SU-DHL-6 (cell line): ENCODE measurements around the gene OR4X2.

Experiments
- H2AFZ ChIP-seq: fragments of 200-600 bp; sonication (generic); 2 replicates; pipeline ENCODE4 v1.6.1; 2014; ENCODE audit warnings: low read depth, mild to moderate bottlenecking, moderate library complexity, mixed read lengths, antibody characterized with exemption, low read length; ENCODE audit not compliant: severe bottlenecking
- H3F3A ChIP-seq: fragments of 200-600 bp; shearing (Covaris generic); 2 replicates; pipeline ENCODE4 v1.6.0; 2016; ENCODE audit warnings: antibody characterized with exemption, mild to moderate bottlenecking; ENCODE audit not compliant: insufficient read depth
- H3K27ac ChIP-seq: fragments of 200-600 bp; sonication (generic); 2 replicates; pipeline ENCODE4 v1.5.1; 2016; ENCODE audit warnings: low read depth, mild to moderate bottlenecking, low read length, moderate library complexity, mixed read lengths
- H3K27me3 ChIP-seq: fragments of 200-600 bp; sonication (generic), shearing (Covaris generic); 2 replicates; pipeline ENCODE4 v1.6.0; 2014; ENCODE audit warnings: mild to moderate bottlenecking, low read length
- H3K36me3 ChIP-seq: fragments of 200-600 bp; sonication (generic); 2 replicates; pipeline ENCODE4 v1.6.1; 2014; ENCODE audit warnings: mild to moderate bottlenecking, low read length, mixed read lengths
- H3K4me2 ChIP-seq: fragments of 300-600, 200-600 bp; shearing (Covaris generic), sonication (generic); 2 replicates; pipeline ENCODE4 v1.6.0; 2014; ENCODE audit warnings: low read length, low read depth, mild to moderate bottlenecking; ENCODE audit not compliant: poor library complexity, severe bottlenecking
- H3K4me3 ChIP-seq: fragments of 200-600 bp; sonication (generic); 2 replicates; pipeline ENCODE4 v1.5.1; 2014; ENCODE audit warnings: antibody characterized with exemption, low read length, mild to moderate bottlenecking, mixed read lengths; ENCODE audit not compliant: insufficient read depth, poor library complexity, severe bottlenecking
- H3K79me2 ChIP-seq: fragments of 200-600 bp; sonication (generic); 2 replicates; pipeline ENCODE4 v1.6.1; 2014; ENCODE audit warnings: mild to moderate bottlenecking, low read length, moderate library complexity; ENCODE audit not compliant: insufficient read depth
- H3K9ac ChIP-seq: fragments of 200-600 bp; sonication (generic); 2 replicates; pipeline ENCODE4 v1.7.0; 2014; ENCODE audit warnings: mild to moderate bottlenecking, low read length
- H3K9me2 ChIP-seq: fragments of 200-600 bp; sonication (generic); replicated peaks from 2 replicates; pipeline ENCODE4 v1.6.1; 2014; ENCODE audit warnings: low read length; ENCODE audit not compliant: insufficient read depth
- H3K9me3 ChIP-seq: fragments of 200-600 bp; sonication (generic); 2 replicates; pipeline ENCODE4 v1.6.1; 2014; ENCODE audit warnings: low read length, mixed read lengths; ENCODE audit not compliant: insufficient read depth
- H4K20me1 ChIP-seq: fragments of 200-600 bp; sonication (generic); 2 replicates; pipeline ENCODE4 v1.6.1; 2014; ENCODE audit warnings: low read depth, mild to moderate bottlenecking, antibody characterized with exemption, low read length, moderate library complexity, mixed read lengths
- CTCF ChIP-seq: fragments of 200-600 bp; sonication (generic); IDR thresholded peaks from one replicate; pipeline ENCODE4 v1.5.1; 2017; ENCODE audit warnings: antibody characterized with exemption, mild to moderate bottlenecking, low read length, moderate library complexity; ENCODE audit not compliant: insufficient read depth, poor library complexity, severe bottlenecking
- EZH2phosphoT487 ChIP-seq: fragments of 200-600 bp; sonication (generic), shearing (Covaris generic); conservative IDR thresholded peaks from 2 replicates; pipeline ENCODE4 v1.6.1; 2018; ENCODE audit warnings: mild to moderate bottlenecking, antibody characterized with exemption, low read length, moderate library complexity, mixed read lengths

The OR4X2 gene

DNA sequence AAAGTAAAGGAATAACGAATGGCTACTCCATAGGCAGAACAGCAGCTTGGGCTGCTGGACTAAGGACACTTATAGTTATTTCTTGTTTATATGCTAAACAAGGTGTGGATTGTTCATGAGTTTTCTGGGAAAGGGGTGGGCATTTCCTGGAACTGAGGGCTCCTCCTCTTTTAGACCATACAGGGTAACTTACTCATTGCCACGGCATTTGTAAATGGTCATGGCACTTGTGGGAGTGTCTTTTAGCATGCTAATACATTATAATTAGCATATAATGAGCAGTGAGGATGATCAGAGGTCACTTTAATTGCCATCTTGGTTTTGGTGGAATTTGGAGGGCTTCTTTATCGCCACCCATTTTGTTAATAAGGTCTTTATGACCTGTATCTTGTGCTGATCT lies 25.7 kb downstream of the OR4X2 start:
- Histone ChIP-seq H4K20me1 (no peaks in the 10 kb centered on the region), H3K27me3 (no peaks in the 10 kb centered on the region), H3K9me2 (no peaks in the 10 kb centered on the region), H2AFZ (no peak overlapping the region), H3F3A (no peaks in the 10 kb centered on the region), H3K27ac (no peak overlapping the region), H3K4me3 (no peak overlapping the region), H3K36me3 (no peaks in the 10 kb centered on the region), H3K9me3 (no peaks in the 10 kb centered on the region), H3K79me2 (no peaks in the 10 kb centered on the region), H3K9ac (no peak overlapping the region), H3K4me2 (no peak overlapping the region)
- no peak for TF ChIP-seq EZH2phosphoT487
- no peak for TF ChIP-seq CTCF

DNA sequence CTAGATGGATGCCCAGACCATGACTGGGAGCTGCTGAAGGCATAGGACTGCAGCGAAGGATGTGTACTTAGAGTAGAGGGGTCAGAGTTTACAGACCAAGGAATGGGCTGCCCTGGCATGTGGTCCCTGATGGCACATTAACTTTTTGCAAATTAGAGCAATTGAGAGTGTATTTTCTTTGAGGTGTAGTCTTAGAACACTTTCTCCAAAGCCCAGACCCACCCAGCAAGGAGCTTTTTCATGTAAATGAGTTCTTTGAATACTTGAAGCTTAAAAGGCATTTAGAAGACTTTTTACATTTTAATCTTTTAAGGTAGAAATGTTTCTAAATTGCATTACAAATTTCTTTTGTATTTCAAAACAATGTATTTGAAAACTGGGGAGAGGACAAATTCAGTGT lies 27.7 kb downstream of the OR4X2 start:
- Histone ChIP-seq H3K9me3 (no peaks in the 10 kb centered on the region), H3K4me3 (no peak overlapping the region), H3K36me3 (no peaks in the 10 kb centered on the region), H3F3A (no peaks in the 10 kb centered on the region), H3K9ac (no peak overlapping the region), H3K79me2 (no peaks in the 10 kb centered on the region), H4K20me1 (no peaks in the 10 kb centered on the region), H3K27ac (no peak overlapping the region), H3K27me3 (no peaks in the 10 kb centered on the region), H3K9me2 (no peaks in the 10 kb centered on the region), H2AFZ (no peak overlapping the region), H3K4me2 (no peak overlapping the region)
- TF ChIP-seq EZH2phosphoT487: no peak
- TF ChIP-seq CTCF: no peak
